Endothelial cell of umbilical vein (primary cell): ENCODE data around the gene PSAPL1. TPM values are rescaled to one million over a fixed set of nuclear protein-coding genes. Genes with fewer than 3 reads are reported as not detected.

Source experiments
- BruUV-seq: library from RNA; stranded (reverse); fragments of 400-500 nt; replicated peaks from 2 replicates; lab custom pipeline; 2021; lab: Mats Ljungman, UMichigan
- CTCF ChIA-PET: fragments of 300-600, 350-600 bp; sonication (Branson Sonifier 250); formaldehyde crosslinking; loops from one replicate; lab custom pipeline; 2021; ENCODE audit warnings: antibody characterized with exemption, inconsistent platforms; lab: Charles Lee
- POLR2A ChIA-PET: fragments of 300-600, 350-600 bp; sonication (Branson Sonifier 250); formaldehyde crosslinking; loops from one replicate; lab custom pipeline; 2021; ENCODE audit warnings: antibody characterized with exemption, inconsistent platforms; lab: Charles Lee
- DNase-seq: peaks from one replicate; pipeline ENCODE4 v3.0.0-alpha.2; 2011; ENCODE audit warnings: low read depth, low spot score
- FAIRE-seq: peaks from 2 replicates; lab custom pipeline; 2011; peaks lifted over from hg19 to GRCh38; lab: Jason Lieb, UNC
- H2AFZ ChIP-seq: 2 replicates; pipeline ENCODE4 v1.6.0; 2012; ENCODE audit warnings: low read depth, low read length, control low read depth, inconsistent platforms
- H3K27ac ChIP-seq: 2 replicates; pipeline ENCODE4 v1.5.1; 2011; ENCODE audit warnings: low read depth, mild to moderate bottlenecking, control low read depth, low read length, moderate library complexity; ENCODE audit not compliant: insufficient read depth
- H3K27me3 ChIP-seq, 2 experiments: 2 replicates each; pipeline versions ENCODE4 v1.6.0 to v1.6.1; 2011; ENCODE audit warnings: low read length in 2 of 2, mixed read lengths in 1 of 2; ENCODE audit not compliant: control insufficient read depth in 2 of 2, insufficient read depth in 2 of 2
- H3K36me3 ChIP-seq, 2 experiments: 2 replicates in 1 of 2; 3 replicates in 1 of 2; pipeline ENCODE4 v1.5.1; 2011; ENCODE audit warnings: low read length in 2 of 2, mild to moderate bottlenecking in 1 of 2, moderate library complexity in 1 of 2; ENCODE audit not compliant: control insufficient read depth in 2 of 2, insufficient read depth in 2 of 2; ENCODE audit errors: extremely low read depth in 1 of 2
- H3K4me1 ChIP-seq: 3 replicates; pipeline ENCODE4 v1.5.1; 2011; ENCODE audit warnings: mild to moderate bottlenecking, low read length; ENCODE audit not compliant: control insufficient read depth, insufficient read depth; ENCODE audit errors: extremely low read depth
- H3K4me2 ChIP-seq: 2 replicates; pipeline ENCODE4 v1.6.1; 2011; ENCODE audit warnings: low read length, control low read depth, mixed read lengths; ENCODE audit not compliant: insufficient read depth
- H3K4me3 ChIP-seq, 3 experiments: fragments of 200-600 bp in 1 of 3; sonication (generic), shearing (Covaris generic) in 1 of 3; replicated peaks in 1 of 3; 2 replicates each; pipeline ENCODE4 v1.5.1; 2011 to 2016; ENCODE audit warnings: control low read depth in 3 of 3, low read length in 3 of 3, mild to moderate bottlenecking in 2 of 3, inconsistent platforms in 1 of 3, low read depth in 1 of 3, moderate library complexity in 1 of 3; ENCODE audit not compliant: insufficient read depth in 1 of 3
- H3K79me2 ChIP-seq: 2 replicates; pipeline ENCODE4 v1.6.0; 2012; ENCODE audit warnings: low read length, inconsistent platforms; ENCODE audit not compliant: control insufficient read depth, insufficient read depth
- H3K9ac ChIP-seq: replicated peaks from 2 replicates; pipeline ENCODE3; 2011; ENCODE audit warnings: low read length, control low read depth; ENCODE audit not compliant: insufficient read depth; ENCODE audit errors: extremely low read depth
- H3K9me1 ChIP-seq: replicated peaks from 3 replicates; pipeline ENCODE4 v1.6.0; 2011; ENCODE audit warnings: mild to moderate bottlenecking, low read length; ENCODE audit not compliant: control insufficient read depth, insufficient read depth; ENCODE audit errors: extremely low read depth
- H3K9me3 ChIP-seq: replicated peaks from 2 replicates; pipeline ENCODE4 v1.5.1; 2012; ENCODE audit warnings: low read length, inconsistent platforms; ENCODE audit not compliant: control insufficient read depth, insufficient read depth
- H4K20me1 ChIP-seq: replicated peaks from 2 replicates; pipeline ENCODE3; 2011; ENCODE audit warnings: mild to moderate bottlenecking, low read length; ENCODE audit not compliant: control insufficient read depth, insufficient read depth; ENCODE audit errors: extremely low read depth
- EZH2 ChIP-seq: IDR thresholded peaks from 2 replicates; pipeline ENCODE4 v1.6.1; 2012; ENCODE audit warnings: borderline replicate concordance, low read depth, mild to moderate bottlenecking, moderate library complexity, low read length, inconsistent platforms; ENCODE audit not compliant: severe bottlenecking
- FOS ChIP-seq: IDR thresholded peaks from 2 replicates; pipeline ENCODE4 v1.6.1; 2011; ENCODE audit warnings: mild to moderate bottlenecking, low read length, moderate library complexity, borderline replicate concordance; ENCODE audit not compliant: insufficient read depth
- GATA2 ChIP-seq: IDR thresholded peaks from 2 replicates; pipeline ENCODE4 v1.7.0; 2011; ENCODE audit warnings: low read depth, mild to moderate bottlenecking, moderate library complexity, mixed read lengths, low read length; ENCODE audit not compliant: insufficient read length, insufficient read depth
- JUN ChIP-seq: IDR thresholded peaks from 2 replicates; pipeline ENCODE4 v1.6.1; 2011; ENCODE audit warnings: borderline replicate concordance, low read depth; ENCODE audit not compliant: insufficient read length, insufficient read depth
- MAX ChIP-seq: IDR thresholded peaks from 2 replicates; pipeline ENCODE4 v1.6.1; 2011; ENCODE audit not compliant: insufficient read depth, insufficient read length
- MYC ChIP-seq: IDR thresholded peaks from one replicate; pipeline ENCODE4 v1.6.1; 2011; ENCODE audit warnings: mild to moderate bottlenecking, low read depth, low read length
- POLR2A ChIP-seq: IDR thresholded peaks from 2 replicates; pipeline ENCODE4 v1.6.1; 2012; ENCODE audit warnings: low read depth, mild to moderate bottlenecking, control low read depth, low read length
- POLR2AphosphoS5 ChIP-seq: IDR thresholded peaks from 2 replicates; pipeline ENCODE4 v1.6.1; 2012; ENCODE audit warnings: low read depth, mild to moderate bottlenecking, control low read depth, low read length, moderate library complexity; ENCODE audit not compliant: insufficient read depth
- dilution Hi-C: fragments of 300-500 bp; cut with MboI; formaldehyde crosslinking; loops from one replicate; pipeline ENCODE4 v1.15.0; 2019; ENCODE audit warnings: low sequenced_read_pairs; ENCODE audit not compliant: extremely low pct_ligation_motif_present
- intact Hi-C: fragments of 100-400 bp; cut with micrococcal nuclease; formaldehyde crosslinking; loops from one replicate; pipeline ENCODE4 v1.10.0; 2022
- polyA plus RNA-seq, 4 experiments: library from polyadenylated mRNA; depleted of rRNA in 3 of 4; stranded (reverse) in 3 of 4; unstranded in 1 of 4; fragments of >200 nt; gene quantifications; 2 replicates each; pipeline versions ENCODE4 v1.2.1 to v1.2.3, GENCODE V29; 2011 to 2012; ENCODE audit warnings: missing spikeins in 1 of 4
- total RNA-seq: library from RNA; stranded (reverse); gene quantifications from 2 replicates; pipeline ENCODE4 v1.2.3, GENCODE V29; 2021
- TF ChIP-seq, protein P1 (sequence below), 2 donors: IDR thresholded peaks; 1 replicate in 1 of 2; 2 replicates in 1 of 2; pipeline ENCODE4 v1.5.1; 2011; ENCODE audit warnings: low read length in 2 of 2, mild to moderate bottlenecking in 2 of 2, moderate library complexity in 2 of 2, control low read depth in 1 of 2, inconsistent platforms in 1 of 2, low read depth in 1 of 2; ENCODE audit not compliant: insufficient read depth in 1 of 2; ENCODE audit errors: extremely low read depth in 1 of 2

Gene PSAPL1
- total and polyA plus RNA-seq, 2 donors (not counting 3 experiments of a cell fraction or from before 2014, with no cell fraction given) = not detected

GRCh38 chr4:7384929-7385890 is 49.5 kb downstream of the PSAPL1 start:
- FAIRE-seq (no peak), DNase-seq (no peak)
- dilution Hi-C loops = no loop called here
- no peaks in the 10 kb centered on the region for H3K27me3 ChIP-seq
- no peaks in the 10 kb centered on the region for H3K36me3 ChIP-seq
- no peak overlapping the region for H3K27ac ChIP-seq
- intact Hi-C loops = no loop called here
- H3K9me1 ChIP-seq = no peaks in the 10 kb centered on the region
- no peaks in the 10 kb centered on the region for H3K4me1 ChIP-seq
- no TSS peak for BruUV-seq
- POLR2A ChIA-PET = no interaction called here
- H3K79me2 ChIP-seq = no peaks in the 10 kb centered on the region
- CTCF ChIA-PET = no interaction called here
- no peaks in the 10 kb centered on the region for H4K20me1 ChIP-seq
- no peak overlapping the region for H2AFZ ChIP-seq
- H3K9me3 ChIP-seq = no peaks in the 10 kb centered on the region
- H3K4me3 ChIP-seq = no peak overlapping the region
- H3K4me2 ChIP-seq = no peak overlapping the region
- no peak overlapping the region for H3K9ac ChIP-seq
- TF ChIP-seq GATA2 = no peak
- TF ChIP-seq MAX = no peak
- no peak for TF ChIP-seq JUN
- TF ChIP-seq FOS = no peak
- no peak for TF ChIP-seq POLR2AphosphoS5
- TF ChIP-seq, protein P1, sequence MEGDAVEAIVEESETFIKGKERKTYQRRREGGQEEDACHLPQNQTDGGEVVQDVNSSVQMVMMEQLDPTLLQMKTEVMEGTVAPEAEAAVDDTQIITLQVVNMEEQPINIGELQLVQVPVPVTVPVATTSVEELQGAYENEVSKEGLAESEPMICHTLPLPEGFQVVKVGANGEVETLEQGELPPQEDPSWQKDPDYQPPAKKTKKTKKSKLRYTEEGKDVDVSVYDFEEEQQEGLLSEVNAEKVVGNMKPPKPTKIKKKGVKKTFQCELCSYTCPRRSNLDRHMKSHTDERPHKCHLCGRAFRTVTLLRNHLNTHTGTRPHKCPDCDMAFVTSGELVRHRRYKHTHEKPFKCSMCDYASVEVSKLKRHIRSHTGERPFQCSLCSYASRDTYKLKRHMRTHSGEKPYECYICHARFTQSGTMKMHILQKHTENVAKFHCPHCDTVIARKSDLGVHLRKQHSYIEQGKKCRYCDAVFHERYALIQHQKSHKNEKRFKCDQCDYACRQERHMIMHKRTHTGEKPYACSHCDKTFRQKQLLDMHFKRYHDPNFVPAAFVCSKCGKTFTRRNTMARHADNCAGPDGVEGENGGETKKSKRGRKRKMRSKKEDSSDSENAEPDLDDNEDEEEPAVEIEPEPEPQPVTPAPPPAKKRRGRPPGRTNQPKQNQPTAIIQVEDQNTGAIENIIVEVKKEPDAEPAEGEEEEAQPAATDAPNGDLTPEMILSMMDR (IDR thresholded peaks at IDR 0.05; ENCODE audit: extremely low read depth in 1 of 2, insufficient read depth in 1 of 2, low read depth in 1 of 2, low read length in 2 of 2) = no peak
- no peak for TF ChIP-seq POLR2A
- TF ChIP-seq MYC = no peak
- no peak for TF ChIP-seq EZH2
